NCI-H2227 (cell line): ENCODE measurements around the gene HPCAL1.
"Not testable (repeated sequence)": the region's sequence is repeated elsewhere in the genome, so short reads cannot be mapped to it uniquely, and the experiment has no call there.

Source experiments
- DNase-seq: peaks from one replicate; lab custom pipeline; 2025; ENCODE audit not compliant: unreplicated experiment; lab: John Stamatoyannopoulos, UW

Gene HPCAL1

DNA sequence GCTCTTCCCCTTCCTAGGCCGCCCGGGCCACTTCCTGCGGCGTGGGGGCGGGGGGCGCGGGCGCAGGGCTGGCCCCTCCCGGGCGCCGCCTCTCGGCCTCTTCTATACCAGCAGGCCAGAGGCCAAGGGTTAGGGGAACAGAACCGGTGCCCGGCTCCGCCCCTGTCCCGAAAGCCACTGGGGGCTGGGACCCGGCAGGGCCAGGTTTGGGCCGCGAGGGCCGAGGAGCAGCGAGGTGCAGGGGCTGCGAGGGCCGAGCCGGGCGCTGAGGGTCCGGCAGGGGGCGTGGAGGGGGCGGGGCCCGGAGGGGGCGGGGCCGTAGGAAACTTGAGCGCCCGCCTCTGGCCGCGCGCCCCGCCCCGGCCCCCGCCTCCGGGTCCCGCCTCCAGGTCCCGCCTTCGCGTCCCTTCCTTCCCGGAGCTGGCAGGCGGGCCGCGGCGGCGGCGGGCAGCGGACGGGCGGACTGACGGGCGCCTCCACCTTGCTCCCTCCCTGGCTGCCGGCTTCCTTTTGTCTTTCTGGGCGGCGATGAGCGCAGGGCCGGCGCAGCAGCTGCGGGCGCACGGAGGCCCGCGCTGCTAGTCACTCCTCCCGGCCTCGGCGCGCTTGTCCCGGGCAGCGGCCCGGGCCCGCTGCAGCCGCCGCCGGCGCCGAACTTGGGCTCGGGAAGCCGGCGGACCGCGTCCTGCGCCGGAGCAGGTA lies at the start of gene HPCAL1:
Gene HPCAL1, plus strand, starts transcription at position 426 of the 702 bp plus-strand sequence. CDS start 116,854 bp downstream, outside the sequence.
- DNase-seq, result peak; percentile 90

DNA sequence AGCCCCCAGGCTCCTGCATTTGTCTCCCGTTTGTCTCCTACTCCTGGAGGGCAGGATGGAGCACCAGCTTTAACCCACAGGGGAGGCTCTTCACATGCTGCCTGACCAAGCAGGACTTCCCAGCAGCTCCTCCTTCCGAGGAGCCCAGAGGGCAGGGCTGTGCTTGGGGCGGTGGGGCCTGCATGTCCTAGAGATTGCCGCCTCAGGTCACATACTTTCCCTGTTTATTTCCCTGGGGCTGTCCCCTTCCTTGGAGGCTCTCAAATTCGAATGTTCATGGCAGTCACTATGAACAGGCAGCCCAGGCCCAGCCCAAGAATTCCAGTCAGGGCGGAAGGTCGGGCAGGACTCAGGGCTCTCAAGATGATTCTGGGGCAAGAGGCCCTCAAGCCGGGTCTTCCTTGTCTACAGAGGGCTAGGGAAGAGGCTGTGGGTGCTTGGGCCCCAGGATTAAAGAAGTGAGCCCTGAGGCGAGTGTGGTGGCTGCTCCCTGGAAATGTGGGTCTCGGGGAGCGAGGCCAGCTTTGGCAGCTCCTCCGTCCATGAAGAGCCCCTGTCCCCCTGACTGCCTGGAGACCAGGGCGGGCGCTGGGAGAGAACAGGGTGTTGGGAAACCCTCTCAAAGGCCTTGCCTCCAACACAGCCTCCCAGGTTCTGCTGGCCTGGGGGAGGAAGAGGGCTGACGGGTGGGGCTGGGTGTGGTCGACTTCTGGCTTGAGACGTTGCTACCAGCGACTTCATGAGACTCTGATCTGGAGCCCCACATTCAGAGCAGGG lies 48.9 kb upstream of the HPCAL1 start:
- no peak for DNase-seq

DNA sequence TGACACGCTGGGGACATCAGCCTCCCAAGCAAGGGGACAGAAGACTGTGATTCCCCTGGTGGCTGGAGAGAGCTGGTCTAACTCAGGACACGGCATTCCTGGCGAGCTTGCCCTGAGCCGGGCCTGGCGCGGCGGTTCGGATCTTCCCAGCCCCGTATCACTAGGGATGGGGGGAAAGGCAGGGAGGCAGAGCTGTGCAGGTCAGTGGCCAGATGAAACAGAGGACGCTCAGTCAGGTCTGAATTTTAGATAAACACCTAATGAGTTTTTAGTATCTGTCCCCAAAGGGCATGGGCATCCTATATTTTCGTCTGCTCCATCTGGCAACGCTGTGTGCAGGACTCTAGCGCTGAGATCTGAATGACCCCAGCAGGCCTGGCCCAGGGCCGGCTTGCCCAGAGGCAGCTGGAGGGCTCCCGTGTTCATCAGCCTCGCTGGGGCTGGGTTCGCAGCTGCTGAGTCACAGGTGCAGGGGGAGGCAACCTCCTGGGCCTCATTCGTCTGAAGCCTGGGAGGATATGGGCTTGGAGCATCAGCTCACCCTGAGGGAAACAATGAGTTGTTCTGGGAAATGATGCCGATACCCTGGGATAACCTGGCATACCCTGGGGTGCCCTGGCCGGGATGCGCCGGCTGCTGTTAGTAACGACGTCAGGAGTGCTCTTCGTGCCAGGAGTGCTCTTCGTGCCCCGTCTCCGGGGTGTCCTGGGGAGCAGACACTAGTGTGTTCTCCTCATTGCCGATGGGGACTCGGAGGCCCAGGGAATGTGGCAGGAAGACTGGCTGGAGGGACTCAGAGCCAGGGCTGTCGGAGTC lies 48.1 kb upstream of the HPCAL1 start:
- DNase-seq, result no peak

DNA sequence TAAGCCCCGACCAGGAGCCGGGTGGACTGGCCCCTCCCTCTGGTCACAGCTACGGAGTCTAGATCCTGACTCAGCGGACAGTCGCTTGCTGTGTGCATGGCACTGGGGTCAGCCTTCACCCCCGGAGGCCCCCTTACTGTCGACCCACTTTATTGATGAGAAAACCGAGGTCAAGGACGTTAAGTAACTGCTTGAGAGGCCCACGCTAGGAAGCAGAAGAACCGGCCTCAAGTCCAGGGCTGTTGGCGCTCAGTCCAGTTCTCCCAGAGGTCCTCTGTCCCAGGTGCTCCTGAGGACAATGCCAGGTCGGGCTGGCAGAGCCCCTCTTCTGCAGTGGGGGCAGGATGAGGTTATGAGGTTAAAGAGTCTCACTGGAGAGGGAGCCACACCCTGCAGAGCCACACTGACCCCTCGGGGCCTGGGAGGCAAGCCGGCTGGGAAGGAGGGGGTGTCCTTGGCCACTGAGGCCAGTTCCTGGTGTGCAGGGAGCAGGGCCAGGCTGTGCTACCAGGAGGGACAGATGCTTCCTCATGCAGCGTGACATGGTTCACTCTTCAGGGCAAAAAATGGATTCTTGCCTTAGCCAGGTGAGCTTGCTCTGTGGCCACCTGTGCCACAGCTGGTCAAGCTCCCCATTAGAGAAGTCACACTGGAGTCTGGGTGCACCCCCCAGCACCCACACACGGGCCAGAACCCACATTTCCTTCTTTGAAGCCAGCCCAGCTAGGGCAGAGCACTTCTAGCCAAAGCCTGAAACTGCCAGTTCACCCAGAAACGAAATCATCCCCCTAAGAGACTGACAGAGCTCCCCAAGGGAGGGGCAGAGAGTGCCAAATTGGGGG lies 47.3 kb upstream of the HPCAL1 start:
- no peak for DNase-seq

DNA sequence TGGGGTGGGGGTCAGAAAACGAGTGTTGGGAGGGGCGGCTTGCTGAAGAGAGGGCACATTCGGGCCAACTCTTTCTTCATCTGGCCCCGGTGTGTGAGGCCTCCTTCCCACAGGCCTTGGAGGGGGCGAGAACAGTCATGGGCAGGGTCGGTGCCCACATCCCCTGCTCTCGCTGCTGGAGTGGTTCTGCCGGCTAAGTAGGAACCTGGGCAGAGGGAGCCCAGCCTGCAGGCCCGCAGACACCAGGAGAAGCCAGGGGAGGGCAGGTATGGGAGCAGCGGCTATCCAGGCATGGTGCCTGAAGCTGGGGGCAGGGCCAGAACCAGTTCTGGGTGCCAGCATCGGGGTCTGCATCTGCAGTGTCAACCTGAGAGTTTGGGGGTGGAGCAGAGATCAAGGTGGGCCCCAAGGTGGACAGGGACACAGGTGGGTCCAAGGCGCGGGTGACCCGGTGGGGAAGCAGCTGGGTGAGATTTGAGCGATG lies 46.6 kb upstream of the HPCAL1 start:
- DNase-seq, result no peak

DNA sequence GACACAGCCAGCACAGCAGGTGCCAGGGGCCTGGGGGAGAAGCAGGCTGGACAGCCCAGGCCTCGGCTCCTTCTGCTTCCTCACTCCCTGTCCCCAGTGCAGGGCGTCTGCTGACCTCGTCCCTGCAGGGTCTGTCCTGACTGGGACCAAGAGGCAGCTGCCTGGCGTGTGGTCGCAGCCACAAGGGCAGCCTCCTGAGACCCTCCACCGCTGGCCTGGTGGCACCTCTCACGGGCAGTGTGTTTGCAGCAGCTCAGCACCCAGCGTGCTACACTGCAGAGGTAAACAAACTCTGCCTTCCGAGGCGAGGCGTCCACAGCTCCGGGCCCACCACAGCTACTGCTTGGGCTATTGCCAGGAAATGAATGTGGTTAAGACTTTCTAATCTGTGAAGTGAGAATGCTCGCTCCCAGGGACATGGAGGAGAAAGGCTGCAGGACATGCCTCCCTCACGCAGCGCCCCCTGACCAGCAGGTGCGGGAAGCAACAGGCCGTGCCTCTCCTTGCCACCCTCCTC lies 46.1 kb upstream of the HPCAL1 start:
- DNase-seq, result no peak

DNA sequence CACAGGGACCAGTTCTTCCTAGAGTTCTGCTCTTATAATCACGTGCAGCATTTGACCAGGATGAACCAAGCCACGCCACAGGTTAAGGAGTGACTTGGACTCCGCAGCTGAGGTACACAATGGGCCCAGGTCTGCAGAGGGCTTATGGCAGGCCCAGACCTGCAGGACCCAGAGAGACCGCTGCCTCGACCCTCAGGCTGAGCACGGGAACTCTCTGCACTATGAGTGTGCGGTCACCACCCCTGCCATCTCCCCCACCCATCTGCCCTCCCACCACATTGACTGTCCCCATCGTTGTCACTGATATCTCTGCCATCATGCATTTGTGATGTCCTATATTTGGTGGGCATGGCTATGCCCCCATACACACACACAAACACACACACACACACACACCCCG lies 45.7 kb upstream of the HPCAL1 start:
- no peak for DNase-seq

DNA sequence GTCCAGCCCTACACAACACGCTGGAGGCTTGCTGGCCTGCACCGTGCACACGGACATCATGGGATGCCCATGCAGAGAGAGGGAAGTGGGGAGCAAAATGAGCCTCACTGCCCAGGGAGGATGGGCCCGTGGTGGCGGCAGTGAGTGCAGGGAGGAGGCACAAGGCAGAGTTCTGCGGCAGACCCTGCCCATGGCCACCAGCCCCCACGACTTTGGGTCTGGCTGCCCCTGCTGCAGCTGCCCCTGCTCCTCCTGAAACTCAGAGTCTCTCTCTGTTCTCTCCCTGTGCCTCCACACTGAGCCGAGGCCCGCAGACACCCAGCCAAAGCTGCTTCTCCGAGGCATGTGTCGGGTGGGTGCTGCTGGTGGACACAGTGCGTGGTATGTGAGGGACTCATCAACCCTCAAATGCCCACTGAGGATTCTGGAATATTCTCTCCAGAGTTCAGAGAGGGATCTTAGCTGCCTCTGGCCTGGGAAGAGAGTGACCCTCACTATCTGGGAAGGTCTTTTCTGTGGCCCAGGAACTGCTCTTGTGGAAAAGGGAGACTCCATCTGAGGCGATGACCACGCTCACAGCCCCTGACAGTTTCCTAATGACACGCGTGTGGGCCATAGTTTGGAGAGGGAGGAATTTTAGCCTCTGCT lies 45.1 kb upstream of the HPCAL1 start:
- DNase-seq, result no peak

DNA sequence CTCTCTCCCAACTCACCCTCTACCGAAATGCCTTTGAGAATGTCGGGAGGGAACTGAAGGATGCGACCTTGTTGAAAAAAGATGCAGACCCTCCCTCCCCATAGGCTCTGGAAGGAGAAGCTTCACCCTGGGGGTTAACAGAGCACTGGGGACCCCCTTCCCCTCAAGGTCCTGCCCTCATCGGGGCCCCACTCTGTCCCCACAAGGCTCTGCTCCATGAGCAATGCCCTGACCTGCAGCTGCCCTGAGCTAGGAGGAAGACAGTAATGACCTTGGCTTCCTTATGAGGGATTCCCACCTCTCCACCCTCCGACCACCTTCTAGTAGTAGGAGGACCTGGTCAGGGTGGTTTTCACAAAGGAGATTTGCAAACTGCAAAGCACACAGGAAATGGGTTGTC lies 44.4 kb upstream of the HPCAL1 start:
- DNase-seq, result no peak

DNA sequence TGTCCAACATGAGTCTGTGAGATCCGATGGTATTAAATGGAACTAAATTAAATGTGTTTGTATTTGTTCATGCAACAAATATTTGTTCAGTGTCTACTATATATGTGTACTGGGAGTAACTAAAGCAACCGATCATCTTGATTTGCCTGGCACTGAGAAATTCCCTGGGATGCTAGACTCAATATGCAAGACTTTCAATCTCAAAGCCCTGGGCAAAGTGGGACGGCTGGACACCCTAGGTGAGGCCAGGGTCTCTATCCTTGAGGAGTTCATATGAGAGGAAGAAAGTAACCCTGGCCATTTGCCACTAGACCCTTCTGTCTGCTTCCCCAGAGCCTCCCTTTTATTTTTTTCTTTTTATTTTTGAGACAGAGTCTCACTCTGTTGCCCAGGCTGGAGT lies 44.0 kb upstream of the HPCAL1 start:
- no peak for DNase-seq

DNA sequence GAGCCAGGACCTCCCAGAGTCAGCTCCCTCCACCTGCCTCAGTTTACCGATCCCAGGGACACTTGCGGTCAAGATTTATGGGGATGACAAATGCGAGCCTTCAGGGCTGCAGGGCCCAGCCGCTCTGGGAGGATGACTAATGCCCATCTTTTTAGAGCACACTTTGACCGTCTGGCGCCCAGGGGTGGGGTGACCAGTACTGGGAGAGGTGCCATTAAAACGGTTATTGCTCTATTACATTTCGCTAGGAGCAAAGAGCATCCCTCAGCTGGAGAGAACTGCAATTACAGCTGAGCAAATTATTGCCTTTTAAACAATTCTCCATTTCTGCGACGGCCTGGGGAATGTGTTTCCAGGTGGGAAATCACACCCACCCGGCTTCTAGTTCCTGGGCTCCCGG lies 42.6 kb upstream of the HPCAL1 start:
- DNase-seq, result peak; percentile 84

DNA sequence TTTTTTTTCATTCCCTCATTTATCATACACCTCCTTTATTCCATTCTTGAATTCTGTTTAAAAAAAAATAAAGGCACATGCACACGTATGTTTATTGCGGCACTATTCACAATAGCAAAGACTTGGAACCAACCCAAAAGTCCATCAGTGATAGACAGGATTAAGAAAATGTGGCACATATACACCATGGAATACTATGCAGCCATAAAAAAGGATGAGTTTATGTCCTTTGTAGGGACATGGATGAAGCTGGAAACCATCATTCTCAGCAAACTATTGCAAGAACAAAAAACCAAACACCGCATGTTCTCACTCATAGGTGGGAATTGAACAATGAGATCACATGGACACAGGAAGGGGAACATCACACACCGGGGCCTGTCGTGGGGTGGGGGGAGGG lies 39.2 kb upstream of the HPCAL1 start:
- not testable (repeated sequence) for DNase-seq

DNA sequence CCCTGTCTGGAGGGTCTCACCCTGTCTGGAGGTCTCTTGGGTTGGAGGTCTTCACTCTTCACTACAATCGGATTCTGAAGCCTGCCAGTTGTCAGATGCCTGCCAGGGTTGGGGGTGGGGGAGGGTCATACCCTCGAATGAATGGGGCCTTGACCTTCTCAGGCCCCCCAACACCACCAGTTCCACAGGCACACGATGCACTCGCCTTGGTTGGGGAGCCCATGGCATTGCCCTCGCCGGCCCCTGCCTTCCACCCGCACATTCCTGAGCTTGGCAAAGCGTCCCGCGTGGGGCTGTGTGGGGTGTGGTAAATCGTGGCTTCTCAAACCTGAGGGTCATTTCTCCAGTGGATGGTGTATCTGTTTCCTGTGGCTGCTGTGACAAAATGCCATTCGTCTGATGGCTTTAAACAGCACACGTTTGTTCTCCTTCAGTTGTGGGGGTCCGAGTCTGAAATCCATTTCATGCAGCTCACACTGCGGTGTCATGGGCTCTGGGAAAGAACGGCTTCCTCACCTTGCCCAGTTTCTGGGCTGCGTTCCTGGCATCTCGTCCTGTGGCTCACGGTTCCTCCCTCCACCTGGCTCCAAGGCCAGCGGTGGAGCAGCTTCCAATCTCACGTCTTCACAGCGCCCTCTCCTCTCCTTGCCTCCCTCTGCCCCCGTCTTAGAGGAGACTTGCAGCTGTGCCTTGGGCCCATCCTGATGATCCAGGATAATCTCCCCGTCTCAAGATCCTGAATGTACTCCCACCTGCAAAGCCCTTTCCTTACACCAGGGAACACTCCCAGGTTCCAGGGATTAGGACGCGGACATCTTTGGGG lies 38.0 kb upstream of the HPCAL1 start:
- DNase-seq, result no peak

DNA sequence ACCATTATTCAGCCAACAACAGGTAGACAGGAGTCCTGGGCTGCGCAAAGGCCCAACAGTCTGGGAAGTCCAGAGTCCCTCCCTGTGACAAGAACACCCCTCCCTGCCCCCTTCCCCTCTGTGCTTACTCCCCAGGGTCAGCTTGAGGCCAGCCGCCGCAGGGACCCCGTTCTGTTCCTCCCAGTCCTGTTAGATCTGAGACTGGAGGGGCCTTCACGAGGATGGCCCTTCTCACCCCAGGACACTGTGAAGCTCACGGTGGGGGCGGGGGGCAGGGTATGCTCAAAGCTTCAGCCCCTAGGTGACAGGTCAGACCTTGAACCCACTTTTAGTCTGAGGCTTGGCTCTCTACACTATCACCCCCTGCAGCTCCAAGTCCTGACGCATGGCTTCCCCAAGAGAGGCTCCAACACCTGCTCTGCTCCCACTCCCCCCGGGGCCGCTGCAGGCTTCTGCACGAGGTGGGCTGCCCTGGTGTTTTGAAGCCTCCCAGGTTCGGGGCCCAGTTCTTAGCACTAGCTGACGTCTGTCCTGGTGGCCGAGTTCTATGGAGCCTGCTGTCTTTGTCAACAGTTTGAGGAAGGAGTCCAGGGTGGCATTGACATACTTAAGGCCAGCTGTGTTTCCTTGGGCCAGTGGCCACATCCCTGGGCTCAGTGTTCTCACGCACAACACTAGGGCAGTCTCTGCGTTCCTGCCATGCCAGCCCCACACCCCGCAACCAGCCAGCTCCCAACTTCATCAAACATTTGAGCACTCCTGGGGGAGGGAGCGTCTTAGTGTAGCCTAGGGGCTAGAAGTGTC lies 37.2 kb upstream of the HPCAL1 start:
- no peak for DNase-seq

DNA sequence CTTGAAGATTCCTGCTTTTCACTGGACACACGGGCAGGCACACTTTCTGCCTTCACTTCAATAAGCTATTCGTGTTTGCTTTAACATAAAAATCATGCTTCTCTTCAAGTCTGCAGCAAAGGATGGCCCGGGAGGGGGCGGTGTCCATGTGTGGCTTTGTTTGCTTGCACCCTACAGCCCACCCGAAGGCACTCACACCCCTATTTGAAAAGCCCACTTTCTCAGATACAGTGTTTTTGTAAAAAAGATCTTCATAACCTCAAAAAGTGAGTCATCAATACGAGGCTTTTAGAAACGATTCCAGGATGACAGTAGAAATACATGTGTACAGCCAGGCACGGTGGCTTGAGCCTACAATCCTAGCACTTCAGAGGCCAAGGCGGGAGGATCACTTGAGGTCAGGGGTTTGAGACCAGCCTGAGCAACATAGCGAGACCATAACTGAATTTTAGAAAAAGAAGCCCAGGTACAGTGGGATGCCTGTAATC lies 36.5 kb upstream of the HPCAL1 start:
- no peak for DNase-seq

DNA sequence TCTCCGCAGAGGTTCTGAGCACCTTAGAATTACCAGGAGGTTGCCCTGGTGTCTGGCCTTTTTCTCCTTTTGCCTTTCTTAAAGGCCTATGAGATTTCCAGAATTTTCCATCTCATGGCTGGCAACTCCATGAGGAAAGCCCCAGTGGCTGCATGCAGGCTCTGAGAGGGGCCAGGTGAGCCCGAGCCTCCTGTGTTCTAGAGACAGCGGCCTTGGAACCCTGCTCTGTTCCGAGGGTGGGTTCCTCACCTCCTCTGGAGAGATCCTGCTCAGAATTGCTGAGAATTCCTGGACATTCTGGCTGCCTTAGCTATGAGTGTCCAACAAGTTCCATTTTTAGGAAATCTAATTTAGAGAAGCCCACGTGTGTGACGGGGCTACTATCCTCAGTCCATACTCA lies 35.7 kb upstream of the HPCAL1 start:
- no peak for DNase-seq

DNA sequence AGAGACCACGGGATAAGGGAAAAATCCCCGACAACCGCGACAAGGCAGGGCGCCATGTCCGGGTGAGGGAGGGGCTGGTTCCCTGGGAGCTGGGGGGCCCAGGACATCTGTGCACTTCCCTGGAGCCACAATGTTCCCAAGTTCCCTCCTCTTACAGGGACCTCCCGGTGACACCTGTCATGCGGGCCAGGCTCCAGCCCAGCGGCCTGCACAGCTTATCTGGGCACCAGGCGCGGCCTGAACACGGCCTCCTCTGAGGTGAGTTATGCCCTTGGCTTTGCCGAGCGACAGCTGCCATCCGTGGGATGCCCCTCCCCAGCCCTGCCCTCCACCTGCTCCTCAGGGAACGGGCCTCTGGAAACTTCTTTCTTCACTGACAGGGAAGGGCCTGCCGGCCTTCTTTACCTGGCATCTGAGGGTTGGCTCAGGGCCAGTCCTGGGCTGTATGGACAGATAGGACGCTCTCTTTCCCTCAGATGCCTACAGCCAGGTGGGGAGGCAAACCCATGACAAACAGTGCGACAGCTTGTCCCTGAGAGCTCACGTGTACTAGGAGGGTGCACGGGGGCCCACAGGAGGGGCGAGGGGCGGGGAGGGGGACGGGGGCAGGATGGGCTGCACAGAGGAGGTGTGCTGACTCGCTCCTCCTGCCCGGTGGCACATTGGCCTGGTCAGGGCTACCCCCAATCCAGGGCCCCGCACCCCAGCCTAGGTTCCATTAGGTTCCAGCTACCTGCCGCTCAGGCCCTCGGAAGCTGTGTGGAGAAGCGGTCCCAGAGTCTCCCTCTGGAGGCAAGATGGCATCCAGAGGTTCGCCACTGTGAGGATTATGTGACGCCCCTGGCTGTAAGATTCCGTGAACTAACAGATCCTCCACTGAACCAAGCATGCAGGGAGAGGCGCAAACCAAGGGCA lies 34.9 kb upstream of the HPCAL1 start:
- DNase-seq, result no peak
